HG03521 (cell line): ENCODE measurements around the gene PELI2.

Experiments used
- ATAC-seq: cut with Tn5 transposase; IDR thresholded peaks from one replicate; pipeline ENCODE4 v1.9.1; 2021; ENCODE audit warnings: mild to moderate bottlenecking, moderate library complexity; ENCODE audit not compliant: unreplicated experiment

Gene PELI2

DNA sequence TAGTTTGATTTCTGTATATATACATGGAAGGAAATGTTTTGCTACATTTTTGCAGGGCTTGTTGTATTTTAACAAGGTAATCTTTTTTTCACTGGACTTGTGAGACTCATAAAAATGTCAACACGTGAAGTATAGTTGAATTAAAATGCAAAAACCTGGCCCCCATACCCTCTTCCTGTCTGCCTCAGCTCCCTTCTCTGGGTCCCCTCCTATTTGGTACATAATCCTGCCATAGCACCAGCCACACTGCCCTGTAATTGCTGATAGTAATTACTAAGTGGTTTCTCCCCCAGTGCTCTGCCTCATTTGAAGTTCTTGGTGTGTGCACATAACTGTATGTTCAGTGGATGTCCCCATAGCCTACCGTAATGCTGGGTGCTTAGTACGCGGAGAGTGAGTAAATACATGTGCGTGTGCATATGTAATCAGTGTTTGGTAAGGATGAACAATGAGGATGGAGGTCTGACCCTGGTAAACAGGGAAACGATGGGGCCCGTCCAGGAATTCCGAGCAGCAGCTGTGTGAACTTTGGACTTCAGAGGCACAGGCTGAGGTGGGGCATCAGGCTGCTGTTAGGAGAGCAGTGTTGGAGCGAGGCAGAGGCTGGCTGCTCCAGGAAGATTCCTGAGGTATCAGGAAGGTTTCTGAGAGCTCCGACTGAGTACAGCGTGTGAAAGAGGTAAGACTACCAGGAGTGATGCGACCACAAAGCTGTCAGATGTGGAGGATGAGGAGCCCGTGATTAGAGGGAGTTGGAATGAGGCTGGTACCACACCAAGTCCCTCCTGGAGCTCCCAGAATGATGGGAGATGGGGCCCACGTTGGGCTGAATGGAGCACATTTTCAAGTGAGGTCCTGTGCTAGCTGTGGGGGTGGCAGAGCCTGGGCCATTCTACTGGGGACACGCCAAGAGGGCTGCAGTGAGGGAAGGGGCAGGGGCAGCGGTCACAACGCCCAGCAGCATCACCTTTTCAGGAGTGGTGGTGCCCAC lies 106.8 kb downstream of the PELI2 start:
- ATAC-seq, result no peak

DNA sequence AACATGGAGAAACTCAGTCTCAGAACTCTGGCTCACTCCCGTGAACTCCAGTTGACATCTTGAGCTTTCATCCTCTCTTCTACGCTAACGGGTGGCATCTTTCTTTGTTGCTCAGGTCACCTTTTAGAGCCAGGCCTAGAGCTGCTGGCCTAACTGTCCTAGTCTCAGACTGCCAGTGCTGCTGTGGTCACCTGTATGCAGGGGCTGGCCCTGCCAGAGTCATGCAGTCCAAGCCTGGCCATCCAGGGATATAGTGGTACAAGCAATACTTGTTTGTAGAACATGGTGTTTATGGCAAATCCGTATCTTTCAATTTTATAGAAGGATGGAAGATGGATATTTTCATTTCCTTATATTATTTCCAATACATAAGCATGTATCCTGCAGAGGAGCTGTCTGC lies 117.2 kb downstream of the PELI2 start:
- no peak for ATAC-seq

DNA sequence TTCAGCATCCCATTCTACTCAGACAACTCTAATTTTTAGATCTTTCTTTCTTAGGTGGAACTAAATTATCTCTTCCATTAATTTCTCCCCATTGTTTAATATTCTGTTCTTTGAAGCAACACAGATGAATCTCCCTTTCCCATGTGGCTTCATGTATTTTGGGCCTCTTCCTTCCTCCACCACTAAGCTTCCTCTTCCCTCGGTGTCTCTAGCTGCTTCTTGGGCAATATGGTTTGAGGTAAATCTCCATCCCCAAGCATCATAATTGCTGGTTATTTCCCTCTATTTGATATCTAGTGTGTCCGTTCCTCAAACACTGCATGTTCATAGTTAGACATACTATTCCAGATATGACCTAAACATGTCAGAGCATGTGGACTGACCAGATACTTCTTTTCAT lies 119.2 kb downstream of the PELI2 start:
- no peak for ATAC-seq

GRCh38 chr14:56241461-56241860 lies 123.2 kb downstream of the PELI2 start:
- ATAC-seq, result no peak

GRCh38 chr14:56243110-56243509 lies 124.9 kb downstream of the PELI2 start:
- no peak for ATAC-seq

GRCh38 chr14:56244138-56244789 lies 126.1 kb downstream of the PELI2 start:
- ATAC-seq, result no peak

- no peak for ATAC-seq
Observed at GRCh38 chr14:56247495-56248200, 129.4 kb downstream of the PELI2 start.

DNA sequence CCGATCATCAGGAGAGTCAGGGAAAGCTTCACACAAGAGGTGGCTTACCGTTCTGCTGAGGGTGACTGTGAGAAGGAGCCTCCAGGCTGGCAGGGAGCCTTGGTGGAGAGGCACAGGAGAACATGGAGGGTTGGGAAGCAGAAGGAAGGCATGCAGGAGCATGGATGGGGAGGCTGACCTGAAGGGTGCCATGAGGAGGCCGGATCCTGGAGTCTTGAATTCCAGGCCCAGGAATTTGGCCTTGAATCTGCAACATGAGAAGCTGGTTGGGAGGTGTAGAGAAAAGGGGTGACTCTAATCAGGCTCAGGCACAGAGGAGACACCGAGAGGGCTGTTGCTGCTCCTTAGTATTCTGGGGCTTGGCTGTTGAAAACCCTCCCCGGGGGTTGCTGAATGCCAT lies 130.2 kb downstream of the PELI2 start:
- ATAC-seq, result no peak

DNA sequence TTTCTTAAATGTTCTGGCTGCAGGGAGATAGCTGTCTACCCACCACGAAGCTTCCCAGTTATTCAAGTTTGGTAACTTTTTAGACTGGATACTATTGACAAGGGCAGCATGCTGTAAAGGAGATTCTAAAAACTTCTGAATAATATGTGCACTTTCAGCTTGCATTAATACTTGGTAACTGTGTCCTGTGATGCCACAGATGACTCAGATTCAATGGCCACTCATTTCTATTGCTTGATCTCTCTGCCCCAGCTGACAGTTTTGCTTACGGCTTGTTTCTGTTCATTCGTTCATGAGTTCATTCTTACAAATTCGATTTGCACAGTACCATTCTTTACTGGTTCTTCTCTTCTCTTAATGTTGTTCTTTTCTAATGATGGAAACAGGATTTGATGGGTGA lies 142.8 kb downstream of the PELI2 start:
- ATAC-seq, result no peak

DNA sequence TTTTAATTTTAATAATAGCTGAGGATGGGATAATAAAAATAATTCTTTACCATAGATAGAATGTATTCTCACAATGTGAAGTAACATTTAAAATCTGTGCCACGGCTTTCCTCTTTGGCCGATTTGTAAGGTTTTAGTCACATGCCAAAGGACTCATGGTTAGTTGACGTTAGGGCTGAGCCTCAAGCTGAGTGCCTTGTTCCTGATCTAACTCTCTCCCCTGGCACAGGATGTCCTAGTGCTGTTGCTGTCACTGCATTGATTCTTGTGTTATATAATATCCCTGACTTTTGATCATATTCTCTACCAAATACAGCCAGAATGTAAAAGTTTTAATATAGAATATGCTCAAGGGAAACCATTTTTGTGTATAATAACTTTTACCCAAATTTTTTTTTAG lies 144.3 kb downstream of the PELI2 start:
- no peak for ATAC-seq

- no peak for ATAC-seq
Observed at GRCh38 chr14:56268039-56268438, 149.8 kb downstream of the PELI2 start.

- no peak for ATAC-seq
Observed at GRCh38 chr14:56268673-56269072, 150.5 kb downstream of the PELI2 start.

DNA sequence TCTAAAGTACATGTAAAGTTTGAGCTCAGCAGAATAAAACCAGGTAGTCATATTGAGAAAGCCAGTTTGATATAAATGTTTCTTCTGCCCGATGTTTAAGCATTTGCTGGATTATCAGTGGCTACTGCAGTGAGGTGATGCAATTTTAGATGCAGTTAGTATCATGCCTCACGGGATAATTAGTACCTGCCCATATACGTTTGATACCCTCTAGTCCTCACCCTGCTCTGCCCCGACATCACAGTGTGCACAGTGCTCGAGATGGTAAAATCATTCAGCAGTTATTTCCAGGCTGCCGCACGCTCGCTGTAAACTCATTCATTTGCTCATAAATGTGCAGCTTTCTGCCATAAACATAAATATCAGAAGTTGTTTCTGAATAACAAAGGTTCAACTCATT lies 152.7 kb downstream of the PELI2 start:
- ATAC-seq, result no peak

DNA sequence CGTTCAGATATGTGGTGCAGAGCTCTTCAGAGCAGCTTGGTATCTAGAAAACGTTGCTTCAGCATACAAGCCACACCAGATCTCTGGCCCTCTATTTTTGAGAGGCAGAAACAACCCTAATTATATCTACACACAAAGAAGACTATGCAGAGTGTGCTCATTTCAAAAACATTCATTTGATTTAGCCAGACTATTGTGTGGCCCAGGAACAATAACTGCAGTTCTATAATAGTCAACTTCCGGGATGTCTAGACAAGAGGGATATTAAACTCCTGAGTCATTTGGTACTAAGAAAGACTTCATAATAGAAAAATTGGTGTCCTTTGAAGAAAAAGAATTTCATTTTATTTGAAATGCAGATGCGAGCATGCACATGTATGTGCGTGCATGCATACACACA lies 153.8 kb downstream of the PELI2 start:
- ATAC-seq, result no peak

- ATAC-seq, result no peak
Observed at GRCh38 chr14:56273155-56273554, 154.9 kb downstream of the PELI2 start.

- no peak for ATAC-seq
Observed at GRCh38 chr14:56273951-56274350, 155.7 kb downstream of the PELI2 start.

DNA sequence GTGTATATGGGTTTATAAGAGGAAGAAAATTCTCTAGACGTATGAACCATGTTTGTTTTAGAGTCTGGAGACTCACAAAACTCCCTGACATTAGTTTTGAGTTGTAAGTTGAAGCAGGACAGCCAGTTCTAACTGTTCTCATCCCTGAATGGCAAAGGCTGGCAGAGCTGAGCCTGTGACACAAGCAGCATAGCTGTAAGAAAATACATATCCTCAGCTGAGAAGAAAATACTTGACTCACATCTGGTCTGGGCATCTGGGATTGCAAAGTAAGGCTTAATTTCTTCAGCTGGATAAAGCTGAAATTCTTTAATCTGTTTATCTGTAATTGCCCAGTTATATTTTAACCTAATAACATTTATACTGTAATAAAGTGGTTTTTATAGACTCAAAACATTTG lies 156.3 kb downstream of the PELI2 start:
- no peak for ATAC-seq

GRCh38 chr14:56276108-56276507 lies 157.9 kb downstream of the PELI2 start:
- ATAC-seq, result no peak

DNA sequence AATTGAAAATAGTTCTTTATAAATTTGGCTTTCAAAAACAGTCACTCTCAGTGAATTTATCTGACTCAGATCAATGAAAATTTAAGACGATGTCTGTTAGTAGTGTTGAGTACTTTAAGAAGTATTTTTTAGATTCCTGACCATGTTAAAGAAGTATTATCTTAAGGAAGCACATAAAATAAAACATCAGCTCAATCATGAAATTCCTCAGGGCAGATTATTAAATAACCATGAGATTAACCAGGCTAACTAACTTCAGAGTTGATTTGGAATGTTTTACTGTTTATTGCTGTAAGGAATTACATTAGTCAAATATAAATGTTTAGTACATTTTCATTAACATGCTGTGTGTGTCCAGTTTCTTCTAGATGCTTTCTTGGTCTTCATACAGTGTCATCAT lies 160.2 kb downstream of the PELI2 start:
- no peak for ATAC-seq

DNA sequence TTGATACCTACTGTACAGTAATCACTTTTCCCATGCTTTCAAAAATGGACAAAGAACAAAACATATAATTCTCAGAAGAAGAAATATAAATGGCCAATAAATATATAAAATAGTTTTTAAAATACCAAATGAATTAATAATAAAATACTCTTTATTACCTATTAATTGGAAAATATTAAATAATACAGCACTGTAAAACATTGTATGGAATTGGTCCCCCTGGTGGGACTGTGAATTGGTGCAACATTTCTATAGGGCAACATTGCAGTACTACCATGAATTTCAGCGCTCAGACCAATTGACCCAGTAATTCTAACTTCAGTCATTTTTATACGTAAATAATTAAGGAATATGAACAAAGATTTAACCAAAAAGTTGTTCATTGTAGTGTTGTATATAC lies 162.6 kb downstream of the PELI2 start:
- ATAC-seq, result no peak

DNA sequence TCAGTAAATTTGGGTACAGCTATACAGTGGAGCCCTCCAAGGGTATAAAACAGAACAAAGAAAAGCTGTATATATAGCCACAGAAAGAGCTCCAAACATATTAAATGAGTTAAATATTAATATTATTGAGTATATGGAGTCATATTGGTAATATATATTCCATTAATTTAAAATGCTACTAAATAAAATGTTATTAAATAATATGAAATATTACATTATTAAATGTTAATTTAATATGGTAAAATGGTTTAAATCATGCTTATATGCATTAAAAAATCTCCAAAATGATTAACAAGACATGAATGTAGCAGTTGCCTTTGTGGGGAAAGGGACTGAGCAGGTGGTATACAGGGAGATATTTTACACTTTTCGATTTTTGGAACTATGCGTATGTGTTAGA lies 164.0 kb downstream of the PELI2 start:
- no peak for ATAC-seq

GRCh38 chr14:56284641-56285040 lies 166.4 kb downstream of the PELI2 start:
- no peak for ATAC-seq
